GM23338 (cell line): ENCODE results near the gene FAM9A. TPM values are rescaled to one million over a fixed set of nuclear protein-coding genes. Genes with fewer than 3 reads are reported as not detected.

Experiments
- ATAC-seq: fragments of 200-7000 bp; cut with Tn5 transposase; 3 replicates; pipeline ENCODE4 v1.9.1; 2020
- DNase-seq: peaks from one replicate; pipeline ENCODE4 v3.0.0-alpha.2; 2015; ENCODE audit warnings: low spot score
- H2AFZ ChIP-seq: fragments of 200-600 bp; sonication (generic); 2 replicates; pipeline ENCODE4 v1.8.0; 2016; ENCODE audit warnings: antibody characterized with exemption, mild to moderate bottlenecking, moderate library complexity
- H3F3A ChIP-seq: fragments of 200-600 bp; sonication (generic); replicated peaks from 2 replicates; pipeline ENCODE4 v1.8.0; 2017; ENCODE audit warnings: antibody characterized with exemption, mixed run types, low read depth
- H3K27ac ChIP-seq: fragments of 200-600 bp; sonication (generic); 2 replicates; pipeline ENCODE4 v1.6.1; 2016; ENCODE audit warnings: low read depth
- H3K27me3 ChIP-seq: fragments of 200-600 bp; sonication (generic); 2 replicates; pipeline ENCODE4 v1.8.0; 2016; ENCODE audit warnings: mild to moderate bottlenecking, mixed run types, moderate library complexity; ENCODE audit not compliant: insufficient read depth
- H3K36me3 ChIP-seq: fragments of 200-600 bp; sonication (generic); 2 replicates; pipeline ENCODE4 v1.8.0; 2016; ENCODE audit warnings: mild to moderate bottlenecking; ENCODE audit not compliant: insufficient read depth
- H3K4me1 ChIP-seq: fragments of 200-600 bp; sonication (generic); 2 replicates; pipeline ENCODE4 v1.8.0; 2016; ENCODE audit warnings: mild to moderate bottlenecking, moderate library complexity; ENCODE audit not compliant: insufficient read depth
- H3K4me2 ChIP-seq: fragments of 200-600 bp; sonication (generic); 2 replicates; pipeline ENCODE4 v1.7.1; 2017; ENCODE audit warnings: mixed run types
- H3K4me3 ChIP-seq: fragments of 200-600 bp; sonication (generic); 2 replicates; pipeline ENCODE4 v1.6.1; 2016; ENCODE audit warnings: mixed run types
- H3K79me2 ChIP-seq: fragments of 200-600 bp; sonication (generic); replicated peaks from 2 replicates; pipeline ENCODE4 v1.8.0; 2017; ENCODE audit warnings: mild to moderate bottlenecking; ENCODE audit not compliant: insufficient read depth
- H3K9me2 ChIP-seq: fragments of 200-600 bp; sonication (generic); 2 replicates; pipeline ENCODE4 v1.8.0; 2017; ENCODE audit not compliant: insufficient read depth
- H4K20me1 ChIP-seq: fragments of 200-600 bp; sonication (generic); replicated peaks from 2 replicates; pipeline ENCODE4 v1.8.0; 2017; ENCODE audit warnings: mild to moderate bottlenecking; ENCODE audit not compliant: insufficient read depth
- H3K27ac Mint-ChIP-seq: 2 replicates; pipeline ENCODE4 v1.8.0; 2020; ENCODE audit warnings: inconsistent platforms, mild to moderate bottlenecking, moderate library complexity, mixed read lengths
- H3K27me3 Mint-ChIP-seq: 3 replicates; pipeline ENCODE4 v1.8.0; 2022; ENCODE audit warnings: low read depth, mild to moderate bottlenecking, moderate library complexity, mixed read lengths, inconsistent platforms; ENCODE audit not compliant: insufficient read depth, poor library complexity
- H3K36me3 Mint-ChIP-seq: 3 replicates; pipeline ENCODE4 v1.8.0; 2021; ENCODE audit warnings: low read depth, mild to moderate bottlenecking, inconsistent platforms, moderate library complexity, mixed read lengths
- H3K4me1 Mint-ChIP-seq: 3 replicates; pipeline ENCODE4 v1.8.0; 2020; ENCODE audit warnings: mild to moderate bottlenecking, inconsistent platforms, mixed read lengths
- H3K4me3 Mint-ChIP-seq: 3 replicates; pipeline ENCODE4 v1.8.0; 2021; ENCODE audit warnings: moderate library complexity, mild to moderate bottlenecking, inconsistent platforms, mixed read lengths
- H3K9me3 Mint-ChIP-seq: 3 replicates; pipeline ENCODE4 v1.8.0; 2020; ENCODE audit warnings: moderate library complexity, mild to moderate bottlenecking, inconsistent platforms, mixed read lengths
- CREB1 ChIP-seq: fragments of 250-450 bp; sonication (Bioruptor Pico); IDR thresholded peaks from 2 replicates; pipeline ENCODE4 v1.5.0; 2020; ENCODE audit warnings: low read depth, mild to moderate bottlenecking, moderate library complexity
- EZH2 ChIP-seq: fragments of 200-600 bp; sonication (generic); IDR thresholded peaks from one replicate; pipeline ENCODE4 v1.8.0; 2017; ENCODE audit warnings: antibody characterized with exemption, mild to moderate bottlenecking, low read depth; ENCODE audit not compliant: unreplicated experiment
- EZH2phosphoT487 ChIP-seq: fragments of 200-600 bp; sonication (generic); IDR thresholded peaks from one replicate; pipeline ENCODE4 v1.8.1; 2018; ENCODE audit warnings: antibody characterized with exemption; ENCODE audit not compliant: unreplicated experiment
- JUNB ChIP-seq: IDR thresholded peaks from one replicate; pipeline ENCODE4 v1.6.1; 2016; ENCODE audit warnings: antibody characterized with exemption; ENCODE audit not compliant: unreplicated experiment
- NANOG ChIP-seq: IDR thresholded peaks from 2 replicates; pipeline ENCODE4 v1.6.1; 2016; ENCODE audit warnings: antibody characterized with exemption, borderline replicate concordance
- POLR2AphosphoS5 ChIP-seq: IDR thresholded peaks from 2 replicates; pipeline ENCODE4 v1.6.1; 2016; ENCODE audit warnings: antibody characterized with exemption, low read depth
- STAT1 ChIP-seq: IDR thresholded peaks from one replicate; pipeline ENCODE4 v1.6.1; 2016; ENCODE audit warnings: antibody characterized with exemption; ENCODE audit not compliant: unreplicated experiment
- ZNF114 ChIP-seq: fragments of 250-450 bp; sonication (Bioruptor Pico); IDR thresholded peaks from 2 replicates; pipeline ENCODE4 v1.5.0; 2020; ENCODE audit warnings: mild to moderate bottlenecking, moderate library complexity
- ZNF331 ChIP-seq: fragments of 250-450 bp; sonication (Bioruptor Pico); IDR thresholded peaks from 2 replicates; pipeline ENCODE4 v1.5.0; 2020; ENCODE audit warnings: low read depth, mild to moderate bottlenecking, moderate library complexity
- polyA plus RNA-seq: library from polyadenylated mRNA; unstranded; fragments of >200 nt; fragmentation: Nextera tagmentation; extraction: Ambion mirVana; gene quantifications from 2 replicates; pipeline ENCODE4 v1.2.1, GENCODE V29; 2016
- total RNA-seq: library from RNA; depleted of rRNA; stranded (reverse); fragments of >200 nt; shearing (Covaris generic); gene quantifications from 2 replicates; pipeline ENCODE4 v1.2.3, GENCODE V29; 2014
- TF ChIP-seq, protein P1 (sequence below): IDR thresholded peaks from 2 replicates; pipeline ENCODE4 v1.6.1; 2016; ENCODE audit warnings: antibody characterized with exemption
- TF ChIP-seq, protein P2 (sequence below): fragments of 250-450 bp; sonication (Bioruptor Pico); IDR thresholded peaks from 2 replicates; pipeline ENCODE4 v1.5.0; 2020; ENCODE audit warnings: mild to moderate bottlenecking, moderate library complexity
- TF ChIP-seq, protein P3 (sequence below), 2 experiments: fragments of 200-600 bp in 1 of 2; sonication (generic) in 1 of 2; conservative IDR thresholded peaks; 2 replicates each; pipeline versions ENCODE4 v1.5.1 to v1.6.1; 2016 to 2017; ENCODE audit warnings: antibody characterized with exemption in 2 of 2, low read depth in 2 of 2, mild to moderate bottlenecking in 2 of 2, moderate library complexity in 1 of 2
- TF ChIP-seq, protein P4 (sequence below): IDR thresholded peaks from one replicate; pipeline ENCODE4 v1.6.1; 2018; ENCODE audit warnings: antibody characterized with exemption; ENCODE audit not compliant: unreplicated experiment

The FAM9A gene
- total and polyA plus RNA-seq, 2 experiments from 2014 or later, result not detected

DNA sequence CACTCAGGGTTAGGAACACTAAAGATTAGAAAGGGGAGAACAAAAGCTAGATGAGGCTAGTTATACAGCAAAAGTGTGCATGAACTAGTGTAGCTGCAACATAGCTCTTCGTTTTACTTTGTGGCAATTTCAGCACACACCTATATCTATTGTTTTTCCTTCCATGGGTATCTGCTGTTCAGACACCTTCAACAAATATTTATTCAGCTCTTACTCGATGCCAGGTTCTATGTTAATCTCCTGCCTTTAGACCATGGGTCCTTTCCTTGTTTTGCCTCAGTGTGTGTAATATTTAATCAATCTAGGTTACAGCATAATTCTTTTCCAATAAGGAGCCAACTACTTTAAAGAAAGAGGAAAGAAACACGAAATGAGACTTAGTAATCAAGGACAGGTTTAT lies 10.4 kb upstream of the FAM9A start:
- no peak overlapping the region for H2AFZ ChIP-seq
- DNase-seq (no peak), ATAC-seq (no peak)
- H3K27me3 Mint-ChIP-seq, result peaks cover 2% of the 10 kb centered on the region
- H3F3A ChIP-seq, result no peaks in the 10 kb centered on the region
- no peaks in the 10 kb centered on the region for H3K9me3 Mint-ChIP-seq
- no peaks in the 10 kb centered on the region for H3K4me1 ChIP-seq
- H3K27ac ChIP-seq, result no peak overlapping the region
- H3K4me3 ChIP-seq, result no peak overlapping the region
- no peak overlapping the region for H3K27ac Mint-ChIP-seq
- H3K4me1 Mint-ChIP-seq, result no peaks in the 10 kb centered on the region
- H3K4me2 ChIP-seq, result no peak overlapping the region
- H3K4me3 Mint-ChIP-seq, result no peak overlapping the region
- no peaks in the 10 kb centered on the region for H3K27me3 ChIP-seq
- H3K9me2 ChIP-seq, result no peaks in the 10 kb centered on the region
- H3K36me3 Mint-ChIP-seq, result no peaks in the 10 kb centered on the region
- no peaks in the 10 kb centered on the region for H3K79me2 ChIP-seq
- TF ChIP-seq, protein P1, sequence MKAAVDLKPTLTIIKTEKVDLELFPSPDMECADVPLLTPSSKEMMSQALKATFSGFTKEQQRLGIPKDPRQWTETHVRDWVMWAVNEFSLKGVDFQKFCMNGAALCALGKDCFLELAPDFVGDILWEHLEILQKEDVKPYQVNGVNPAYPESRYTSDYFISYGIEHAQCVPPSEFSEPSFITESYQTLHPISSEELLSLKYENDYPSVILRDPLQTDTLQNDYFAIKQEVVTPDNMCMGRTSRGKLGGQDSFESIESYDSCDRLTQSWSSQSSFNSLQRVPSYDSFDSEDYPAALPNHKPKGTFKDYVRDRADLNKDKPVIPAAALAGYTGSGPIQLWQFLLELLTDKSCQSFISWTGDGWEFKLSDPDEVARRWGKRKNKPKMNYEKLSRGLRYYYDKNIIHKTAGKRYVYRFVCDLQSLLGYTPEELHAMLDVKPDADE, result no peak
- TF ChIP-seq NANOG, result no peak
- TF ChIP-seq POLR2AphosphoS5, result no peak
- TF ChIP-seq, protein P2, sequence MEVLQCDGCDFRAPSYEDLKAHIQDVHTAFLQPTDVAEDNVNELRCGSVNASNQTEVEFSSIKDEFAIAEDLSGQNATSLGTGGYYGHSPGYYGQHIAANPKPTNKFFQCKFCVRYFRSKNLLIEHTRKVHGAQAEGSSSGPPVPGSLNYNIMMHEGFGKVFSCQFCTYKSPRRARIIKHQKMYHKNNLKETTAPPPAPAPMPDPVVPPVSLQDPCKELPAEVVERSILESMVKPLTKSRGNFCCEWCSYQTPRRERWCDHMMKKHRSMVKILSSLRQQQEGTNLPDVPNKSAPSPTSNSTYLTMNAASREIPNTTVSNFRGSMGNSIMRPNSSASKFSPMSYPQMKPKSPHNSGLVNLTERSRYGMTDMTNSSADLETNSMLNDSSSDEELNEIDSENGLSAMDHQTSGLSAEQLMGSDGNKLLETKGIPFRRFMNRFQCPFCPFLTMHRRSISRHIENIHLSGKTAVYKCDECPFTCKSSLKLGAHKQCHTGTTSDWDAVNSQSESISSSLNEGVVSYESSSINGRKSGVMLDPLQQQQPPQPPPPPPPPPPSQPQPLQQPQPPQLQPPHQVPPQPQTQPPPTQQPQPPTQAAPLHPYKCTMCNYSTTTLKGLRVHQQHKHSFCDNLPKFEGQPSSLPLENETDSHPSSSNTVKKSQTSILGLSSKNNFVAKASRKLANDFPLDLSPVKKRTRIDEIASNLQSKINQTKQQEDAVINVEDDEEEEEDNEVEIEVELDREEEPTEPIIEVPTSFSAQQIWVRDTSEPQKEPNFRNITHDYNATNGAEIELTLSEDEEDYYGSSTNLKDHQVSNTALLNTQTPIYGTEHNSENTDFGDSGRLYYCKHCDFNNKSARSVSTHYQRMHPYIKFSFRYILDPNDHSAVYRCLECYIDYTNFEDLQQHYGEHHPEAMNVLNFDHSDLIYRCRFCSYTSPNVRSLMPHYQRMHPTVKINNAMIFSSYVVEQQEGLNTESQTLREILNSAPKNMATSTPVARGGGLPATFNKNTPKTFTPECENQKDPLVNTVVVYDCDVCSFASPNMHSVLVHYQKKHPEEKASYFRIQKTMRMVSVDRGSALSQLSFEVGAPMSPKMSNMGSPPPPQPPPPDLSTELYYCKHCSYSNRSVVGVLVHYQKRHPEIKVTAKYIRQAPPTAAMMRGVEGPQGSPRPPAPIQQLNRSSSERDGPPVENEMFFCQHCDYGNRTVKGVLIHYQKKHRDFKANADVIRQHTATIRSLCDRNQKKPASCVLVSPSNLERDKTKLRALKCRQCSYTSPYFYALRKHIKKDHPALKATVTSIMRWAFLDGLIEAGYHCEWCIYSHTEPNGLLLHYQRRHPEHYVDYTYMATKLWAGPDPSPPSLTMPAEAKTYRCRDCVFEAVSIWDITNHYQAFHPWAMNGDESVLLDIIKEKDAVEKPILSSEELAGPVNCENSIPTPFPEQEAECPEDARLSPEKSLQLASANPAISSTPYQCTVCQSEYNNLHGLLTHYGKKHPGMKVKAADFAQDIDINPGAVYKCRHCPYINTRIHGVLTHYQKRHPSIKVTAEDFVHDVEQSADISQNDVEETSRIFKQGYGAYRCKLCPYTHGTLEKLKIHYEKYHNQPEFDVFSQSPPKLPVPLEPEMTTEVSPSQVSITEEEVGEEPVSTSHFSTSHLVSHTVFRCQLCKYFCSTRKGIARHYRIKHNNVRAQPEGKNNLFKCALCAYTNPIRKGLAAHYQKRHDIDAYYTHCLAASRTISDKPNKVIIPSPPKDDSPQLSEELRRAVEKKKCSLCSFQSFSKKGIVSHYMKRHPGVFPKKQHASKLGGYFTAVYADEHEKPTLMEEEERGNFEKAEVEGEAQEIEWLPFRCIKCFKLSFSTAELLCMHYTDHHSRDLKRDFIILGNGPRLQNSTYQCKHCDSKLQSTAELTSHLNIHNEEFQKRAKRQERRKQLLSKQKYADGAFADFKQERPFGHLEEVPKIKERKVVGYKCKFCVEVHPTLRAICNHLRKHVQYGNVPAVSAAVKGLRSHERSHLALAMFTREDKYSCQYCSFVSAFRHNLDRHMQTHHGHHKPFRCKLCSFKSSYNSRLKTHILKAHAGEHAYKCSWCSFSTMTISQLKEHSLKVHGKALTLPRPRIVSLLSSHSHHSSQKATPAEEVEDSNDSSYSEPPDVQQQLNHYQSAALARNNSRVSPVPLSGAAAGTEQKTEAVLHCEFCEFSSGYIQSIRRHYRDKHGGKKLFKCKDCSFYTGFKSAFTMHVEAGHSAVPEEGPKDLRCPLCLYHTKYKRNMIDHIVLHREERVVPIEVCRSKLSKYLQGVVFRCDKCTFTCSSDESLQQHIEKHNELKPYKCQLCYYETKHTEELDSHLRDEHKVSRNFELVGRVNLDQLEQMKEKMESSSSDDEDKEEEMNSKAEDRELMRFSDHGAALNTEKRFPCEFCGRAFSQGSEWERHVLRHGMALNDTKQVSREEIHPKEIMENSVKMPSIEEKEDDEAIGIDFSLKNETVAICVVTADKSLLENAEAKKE (CRISPR knock-in tag), result no peak
- no peak for TF ChIP-seq JUNB
- TF ChIP-seq, protein P3, sequence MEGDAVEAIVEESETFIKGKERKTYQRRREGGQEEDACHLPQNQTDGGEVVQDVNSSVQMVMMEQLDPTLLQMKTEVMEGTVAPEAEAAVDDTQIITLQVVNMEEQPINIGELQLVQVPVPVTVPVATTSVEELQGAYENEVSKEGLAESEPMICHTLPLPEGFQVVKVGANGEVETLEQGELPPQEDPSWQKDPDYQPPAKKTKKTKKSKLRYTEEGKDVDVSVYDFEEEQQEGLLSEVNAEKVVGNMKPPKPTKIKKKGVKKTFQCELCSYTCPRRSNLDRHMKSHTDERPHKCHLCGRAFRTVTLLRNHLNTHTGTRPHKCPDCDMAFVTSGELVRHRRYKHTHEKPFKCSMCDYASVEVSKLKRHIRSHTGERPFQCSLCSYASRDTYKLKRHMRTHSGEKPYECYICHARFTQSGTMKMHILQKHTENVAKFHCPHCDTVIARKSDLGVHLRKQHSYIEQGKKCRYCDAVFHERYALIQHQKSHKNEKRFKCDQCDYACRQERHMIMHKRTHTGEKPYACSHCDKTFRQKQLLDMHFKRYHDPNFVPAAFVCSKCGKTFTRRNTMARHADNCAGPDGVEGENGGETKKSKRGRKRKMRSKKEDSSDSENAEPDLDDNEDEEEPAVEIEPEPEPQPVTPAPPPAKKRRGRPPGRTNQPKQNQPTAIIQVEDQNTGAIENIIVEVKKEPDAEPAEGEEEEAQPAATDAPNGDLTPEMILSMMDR (conservative IDR thresholded peaks at IDR 0.05; ENCODE audit: low read depth in 2 of 2), result no peak
- no peak for TF ChIP-seq EZH2phosphoT487
- TF ChIP-seq, protein P4, sequence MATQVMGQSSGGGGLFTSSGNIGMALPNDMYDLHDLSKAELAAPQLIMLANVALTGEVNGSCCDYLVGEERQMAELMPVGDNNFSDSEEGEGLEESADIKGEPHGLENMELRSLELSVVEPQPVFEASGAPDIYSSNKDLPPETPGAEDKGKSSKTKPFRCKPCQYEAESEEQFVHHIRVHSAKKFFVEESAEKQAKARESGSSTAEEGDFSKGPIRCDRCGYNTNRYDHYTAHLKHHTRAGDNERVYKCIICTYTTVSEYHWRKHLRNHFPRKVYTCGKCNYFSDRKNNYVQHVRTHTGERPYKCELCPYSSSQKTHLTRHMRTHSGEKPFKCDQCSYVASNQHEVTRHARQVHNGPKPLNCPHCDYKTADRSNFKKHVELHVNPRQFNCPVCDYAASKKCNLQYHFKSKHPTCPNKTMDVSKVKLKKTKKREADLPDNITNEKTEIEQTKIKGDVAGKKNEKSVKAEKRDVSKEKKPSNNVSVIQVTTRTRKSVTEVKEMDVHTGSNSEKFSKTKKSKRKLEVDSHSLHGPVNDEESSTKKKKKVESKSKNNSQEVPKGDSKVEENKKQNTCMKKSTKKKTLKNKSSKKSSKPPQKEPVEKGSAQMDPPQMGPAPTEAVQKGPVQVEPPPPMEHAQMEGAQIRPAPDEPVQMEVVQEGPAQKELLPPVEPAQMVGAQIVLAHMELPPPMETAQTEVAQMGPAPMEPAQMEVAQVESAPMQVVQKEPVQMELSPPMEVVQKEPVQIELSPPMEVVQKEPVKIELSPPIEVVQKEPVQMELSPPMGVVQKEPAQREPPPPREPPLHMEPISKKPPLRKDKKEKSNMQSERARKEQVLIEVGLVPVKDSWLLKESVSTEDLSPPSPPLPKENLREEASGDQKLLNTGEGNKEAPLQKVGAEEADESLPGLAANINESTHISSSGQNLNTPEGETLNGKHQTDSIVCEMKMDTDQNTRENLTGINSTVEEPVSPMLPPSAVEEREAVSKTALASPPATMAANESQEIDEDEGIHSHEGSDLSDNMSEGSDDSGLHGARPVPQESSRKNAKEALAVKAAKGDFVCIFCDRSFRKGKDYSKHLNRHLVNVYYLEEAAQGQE, result no peak
- TF ChIP-seq EZH2, result no peak
- no peak for TF ChIP-seq CREB1 (CRISPR knock-in tag)
- no peak for TF ChIP-seq ZNF331 (CRISPR knock-in tag)
- no peak for TF ChIP-seq ZNF114 (CRISPR knock-in tag)
- no peak for TF ChIP-seq STAT1
- H4K20me1 ChIP-seq, result no peaks in the 10 kb centered on the region
- no peaks in the 10 kb centered on the region for H3K36me3 ChIP-seq
